G401 (cell line): ENCODE measurements around the gene PTPN14. TPM values are rescaled to one million over a fixed set of nuclear protein-coding genes. Genes with fewer than 3 reads are reported as not detected.

Experiments
- DNase-seq: peaks from one replicate; pipeline ENCODE4 v3.0.0-alpha.2; 2015; ENCODE audit warnings: low spot score
- in situ Hi-C: cut with HindIII; loops from 2 replicates; pipeline ENCODE4 v1.10.0; 2016; ENCODE audit warnings: low sequenced_read_pairs, mixed read lengths
- total RNA-seq: library from RNA; depleted of rRNA; stranded (reverse); fragments of >200 nt; shearing (Covaris generic); gene quantifications from 2 replicates; pipeline ENCODE4 v1.2.3, GENCODE V29; 2014

The PTPN14 gene
- total RNA-seq, 1 experiment from 2014 or later: 9.7 TPM

DNA sequence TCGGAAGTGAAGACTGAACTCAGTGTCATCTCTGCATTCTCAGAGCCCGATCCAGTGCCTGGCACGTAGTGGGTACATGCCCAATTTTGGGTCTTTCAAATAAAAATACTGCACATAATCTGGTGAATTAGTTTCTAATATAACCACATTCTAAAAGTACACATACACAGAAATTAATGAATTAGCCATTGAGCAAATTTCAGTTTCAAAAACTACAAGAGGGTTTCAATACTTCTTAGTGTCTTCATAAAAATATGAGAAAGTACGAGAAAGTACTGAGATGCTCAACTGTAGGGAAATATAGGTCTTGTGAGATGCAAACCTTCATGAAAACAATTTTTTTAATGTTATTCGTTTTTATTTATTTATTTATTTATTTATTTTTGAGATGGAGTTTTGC lies 183.6 kb downstream of the PTPN14 start:
- in situ Hi-C loops: no loop called here
- no peak for DNase-seq

DNA sequence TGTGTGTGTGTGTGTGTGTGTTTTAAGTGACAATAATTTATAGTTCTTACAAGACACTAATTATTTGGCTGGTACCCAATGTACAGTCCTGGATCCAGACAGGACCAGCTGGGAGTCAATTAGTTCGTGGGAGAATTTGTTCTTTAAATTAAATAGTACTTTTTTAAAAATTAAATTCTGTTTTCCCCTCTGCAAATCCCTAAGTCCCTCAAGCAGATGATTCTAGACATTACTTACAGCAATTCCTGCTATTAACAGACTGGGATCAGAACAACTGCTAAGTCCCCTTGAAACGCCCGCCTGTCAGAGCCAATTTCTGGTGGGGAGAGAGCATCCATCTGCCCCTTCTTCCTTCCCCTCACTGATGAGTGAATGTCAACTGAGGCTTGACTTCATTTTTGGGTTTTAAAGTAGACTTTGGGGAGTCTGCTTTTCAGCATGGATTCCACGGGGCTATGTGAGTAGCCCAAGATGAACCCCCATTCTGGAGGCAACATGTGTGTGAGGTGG lies 186.6 kb downstream of the PTPN14 start:
- in situ Hi-C loops: no loop called here
- no peak for DNase-seq

DNA sequence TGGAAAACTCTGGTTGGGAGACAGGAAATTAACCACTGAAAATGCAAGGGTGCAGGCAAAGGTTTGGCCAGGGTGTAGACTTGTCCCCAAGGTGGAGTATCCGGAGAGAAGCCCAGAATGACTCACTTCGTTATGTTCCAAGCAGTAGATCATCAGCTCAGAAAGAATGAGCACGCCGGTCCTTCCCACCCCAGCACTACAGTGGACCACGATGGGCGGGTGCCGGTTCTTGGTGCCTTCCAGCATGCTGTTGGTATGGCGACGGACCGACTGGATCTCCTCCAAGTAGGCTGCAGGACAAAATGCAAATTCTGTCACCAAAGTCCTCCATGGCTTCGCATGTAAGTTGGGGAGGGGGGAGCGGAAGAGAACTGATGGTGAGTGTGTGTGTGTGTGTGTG lies 187.0 kb downstream of the PTPN14 start:
- in situ Hi-C loops: no loop called here
- DNase-seq: peak; percentile 4

DNA sequence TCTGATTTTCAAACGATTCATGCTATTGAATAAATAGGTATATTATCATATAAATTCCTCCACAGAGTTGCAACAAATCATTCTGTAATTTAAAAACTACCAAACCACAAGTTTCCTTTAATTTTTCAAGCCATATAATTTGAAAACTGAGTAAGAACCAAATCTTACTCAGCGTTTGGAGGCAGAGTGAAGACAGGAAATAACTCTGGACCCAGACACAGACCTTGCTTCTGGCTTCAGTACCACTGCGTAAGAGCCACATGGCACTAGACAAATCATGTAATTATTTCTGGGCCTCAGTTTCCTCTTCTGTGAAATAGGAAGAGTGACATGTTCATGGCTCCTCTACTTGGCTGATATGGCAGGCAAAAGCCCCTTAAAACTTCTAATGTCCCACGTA lies 188.0 kb downstream of the PTPN14 start:
- in situ Hi-C loops: no loop called here
- DNase-seq: no peak

DNA sequence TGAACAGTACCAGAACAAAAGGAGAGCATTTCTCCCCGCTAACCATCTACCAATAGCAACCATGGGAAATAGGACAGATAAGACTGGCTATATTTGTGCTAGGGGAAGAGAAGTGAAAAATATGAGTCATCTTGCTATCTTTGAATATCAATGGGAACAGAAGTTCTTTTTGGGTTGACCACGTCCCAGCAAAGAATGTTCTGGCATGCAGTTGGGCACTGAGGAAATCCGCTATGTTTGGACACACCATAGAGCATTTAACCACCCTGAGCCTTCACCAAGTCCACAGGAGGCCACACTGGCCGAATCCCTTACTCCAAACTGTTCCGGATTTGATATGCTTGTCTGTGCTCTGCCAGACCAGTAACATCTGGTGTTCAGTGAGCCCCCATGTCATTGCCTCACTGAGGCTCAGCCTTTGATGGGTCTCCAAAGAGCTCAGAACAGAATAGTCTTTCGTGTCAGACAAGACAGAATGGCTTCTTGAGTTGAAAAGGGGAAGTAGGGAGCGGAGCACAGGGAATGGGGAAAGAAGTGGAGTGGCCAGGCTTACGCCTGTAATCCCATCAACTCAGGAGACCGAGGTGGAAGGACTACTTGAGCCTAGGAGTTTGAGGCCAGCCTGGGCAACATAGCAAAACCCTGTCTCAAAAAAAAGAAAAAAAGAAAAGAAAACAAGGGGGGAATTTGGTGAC lies 189.1 kb downstream of the PTPN14 start:
- in situ Hi-C loops: no loop called here
- no peak for DNase-seq

- in situ Hi-C loops: no loop called here
Observed at GRCh38 chr1:214361636-214362035, 189.8 kb downstream of the PTPN14 start.

DNA sequence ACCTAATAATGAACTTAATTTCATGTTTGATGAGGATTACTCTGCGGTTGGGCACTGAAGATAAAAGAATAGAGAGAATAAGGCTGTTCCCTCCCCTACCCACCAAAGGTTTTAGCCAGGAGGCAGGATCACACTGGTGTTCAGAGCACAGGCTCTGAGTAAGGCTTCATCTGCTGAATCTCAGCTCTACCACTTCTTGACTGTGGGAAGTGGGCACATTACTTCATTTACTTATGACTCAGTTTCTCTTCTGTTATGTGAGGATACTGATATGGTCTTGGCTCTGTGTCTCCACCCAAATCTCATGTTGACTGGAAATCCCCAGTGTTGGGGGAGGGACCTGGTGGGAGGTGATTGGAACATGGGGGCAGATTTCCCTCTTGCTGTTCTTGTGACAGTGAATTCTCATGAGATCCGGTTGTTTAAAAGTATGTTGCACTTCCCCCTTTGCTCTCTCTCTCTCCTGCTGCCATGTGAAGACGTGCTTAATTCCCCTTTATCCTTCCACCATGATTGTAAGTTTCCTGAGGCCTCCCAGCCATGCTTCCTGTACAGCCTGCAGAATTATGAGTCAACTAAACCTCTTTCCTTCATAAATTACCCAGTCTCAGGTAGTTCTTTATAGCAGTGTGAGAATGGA lies 190.8 kb downstream of the PTPN14 start:
- in situ Hi-C loops: no loop called here
- no peak for DNase-seq

More at GRCh38 chr1:214361636-214362035, 189.8 kb downstream of the PTPN14 start:
- no peak for DNase-seq

- DNase-seq: no peak
- in situ Hi-C loops: no loop called here
Observed at GRCh38 chr1:214360116-214360515, 191.3 kb downstream of the PTPN14 start.

DNA sequence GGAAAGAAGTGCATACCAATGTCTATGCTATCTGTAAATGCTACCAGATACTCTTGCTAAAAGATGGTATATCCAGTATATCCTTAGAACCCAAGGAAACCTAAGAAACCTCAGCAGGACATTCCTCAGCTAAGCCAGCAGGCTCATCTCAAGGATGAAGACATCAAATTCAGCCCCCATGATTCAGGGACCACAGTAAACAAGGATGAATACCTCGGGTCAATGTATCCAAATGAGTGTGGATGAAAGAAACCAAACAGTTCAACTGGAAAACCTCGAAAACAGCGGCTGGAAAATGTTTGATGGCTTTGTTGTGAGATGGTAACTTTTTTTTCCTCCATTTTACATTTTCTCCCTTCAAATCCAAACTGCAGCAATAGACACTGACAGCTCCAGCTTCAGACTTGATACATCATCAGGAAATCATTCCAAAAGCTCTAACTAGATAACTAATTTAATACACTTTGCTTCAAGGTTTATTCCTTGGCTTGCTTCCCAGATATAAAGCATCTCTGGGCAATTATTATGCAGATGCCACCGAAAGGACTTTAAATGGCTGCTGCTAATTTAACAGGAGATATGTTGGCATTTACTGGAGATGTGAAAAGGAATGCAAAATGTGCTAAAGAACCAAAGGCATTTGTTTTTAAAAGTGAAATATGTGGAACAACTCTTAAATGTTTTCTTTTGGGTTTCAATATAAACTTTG lies 196.8 kb downstream of the PTPN14 start:
- no peak for DNase-seq
- in situ Hi-C loops: no loop called here

DNA sequence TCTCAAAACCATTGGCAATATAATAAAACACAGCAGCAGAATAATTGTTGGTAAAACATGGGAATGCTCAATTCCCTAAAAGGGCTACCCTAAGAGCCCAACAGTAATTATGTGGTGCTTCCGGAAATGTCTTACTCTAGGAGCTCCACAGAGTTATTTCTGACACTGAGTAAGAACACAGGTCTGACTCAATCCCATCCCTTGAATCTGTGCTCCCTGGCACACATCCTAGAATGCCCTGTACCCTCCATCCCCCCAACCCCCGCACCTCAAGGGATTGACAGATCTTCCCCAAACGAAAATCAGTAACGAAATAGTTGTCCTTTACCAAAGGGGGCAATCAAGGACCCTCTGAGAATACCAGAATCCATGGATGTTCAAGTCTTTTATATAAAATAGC lies 198.6 kb downstream of the PTPN14 start:
- in situ Hi-C loops: no loop called here
- no peak for DNase-seq

DNA sequence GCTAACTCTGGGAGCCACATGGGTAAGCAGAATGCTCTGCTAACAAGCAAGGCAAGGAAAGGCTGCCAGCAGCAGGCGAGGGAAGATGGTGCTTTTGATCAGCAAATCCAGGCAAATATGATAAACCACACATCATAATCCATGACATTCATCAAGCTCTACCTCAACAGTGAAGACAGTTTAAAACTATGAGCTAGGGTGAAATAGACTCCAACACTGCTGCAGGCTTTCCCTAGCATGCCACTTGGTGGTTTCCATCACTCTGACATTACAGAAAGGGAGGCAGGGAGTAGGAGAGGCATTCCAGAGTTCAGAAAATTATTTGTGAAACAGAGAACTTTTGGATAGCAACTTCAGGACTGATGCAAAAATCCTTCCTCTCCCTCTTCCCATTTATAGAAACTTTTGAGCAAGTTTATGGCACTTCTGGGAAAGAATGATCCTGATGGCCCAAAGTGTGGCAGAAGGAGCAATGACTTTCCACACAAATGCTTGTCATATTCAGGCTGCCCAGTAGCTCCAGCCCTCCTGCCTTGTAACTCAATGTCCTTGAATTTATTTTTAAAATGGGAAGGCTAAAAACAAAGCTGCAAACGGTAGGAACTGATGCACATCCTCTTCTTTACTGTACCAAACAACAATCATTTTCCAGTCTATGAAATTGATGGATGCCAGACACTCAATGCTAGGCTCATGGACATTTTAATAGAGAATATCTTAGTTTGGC lies 199.7 kb downstream of the PTPN14 start:
- in situ Hi-C loops: no loop called here
- DNase-seq: no peak

GRCh38 chr1:214349781-214350180 lies 201.6 kb downstream of the PTPN14 start:
- in situ Hi-C loops: loop anchor here (25.0 kb wide), 2 partner anchors 238 to 1188 kb away; no protein-coding TSS in a partner anchor

DNA sequence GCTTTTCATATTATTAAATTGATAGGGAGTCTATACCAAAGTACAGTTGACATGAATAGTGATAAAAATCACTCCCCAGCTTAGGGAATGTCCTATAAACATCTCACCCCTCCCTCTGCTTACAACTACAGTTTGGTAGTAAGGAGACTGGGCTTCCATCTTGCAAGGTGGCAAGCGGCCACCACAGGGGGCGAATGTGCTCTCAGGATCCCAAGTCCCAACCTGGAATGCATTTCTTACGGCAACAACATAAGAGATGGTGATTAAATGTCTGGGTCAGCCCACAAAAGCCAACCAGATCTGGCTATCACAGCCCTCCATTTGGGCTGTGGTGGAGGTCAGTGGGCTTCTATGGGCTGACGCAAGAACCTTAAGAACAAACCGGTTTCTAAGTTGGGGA lies 202.4 kb downstream of the PTPN14 start:
- in situ Hi-C loops: loop anchor here (25.0 kb wide), 2 partner anchors 238 to 1188 kb away; no protein-coding TSS in a partner anchor
- no peak for DNase-seq

More at GRCh38 chr1:214349781-214350180, 201.6 kb downstream of the PTPN14 start:
- DNase-seq: no peak

DNA sequence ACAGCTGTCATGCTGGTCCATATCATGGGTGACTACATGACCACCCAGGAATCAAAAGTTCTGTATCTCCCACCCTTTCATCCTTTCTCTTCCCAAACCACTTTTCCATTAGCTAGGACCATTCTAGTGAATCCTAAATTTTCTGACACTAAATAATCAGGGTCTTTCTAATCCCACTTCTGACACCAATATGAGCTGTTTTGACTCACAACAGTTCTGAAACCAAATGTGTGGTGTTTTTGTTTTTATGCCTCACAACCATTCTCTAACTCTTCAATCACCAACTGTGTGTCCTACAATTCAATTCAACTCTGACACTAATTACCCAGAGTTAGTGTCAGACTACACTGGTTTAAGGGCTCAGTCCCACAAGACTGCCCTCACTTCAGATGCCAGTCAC lies 206.5 kb downstream of the PTPN14 start:
- no peak for DNase-seq
- in situ Hi-C loops: loop anchor here (25.0 kb wide), 2 partner anchors 242 to 1192 kb away; no protein-coding TSS in a partner anchor

DNA sequence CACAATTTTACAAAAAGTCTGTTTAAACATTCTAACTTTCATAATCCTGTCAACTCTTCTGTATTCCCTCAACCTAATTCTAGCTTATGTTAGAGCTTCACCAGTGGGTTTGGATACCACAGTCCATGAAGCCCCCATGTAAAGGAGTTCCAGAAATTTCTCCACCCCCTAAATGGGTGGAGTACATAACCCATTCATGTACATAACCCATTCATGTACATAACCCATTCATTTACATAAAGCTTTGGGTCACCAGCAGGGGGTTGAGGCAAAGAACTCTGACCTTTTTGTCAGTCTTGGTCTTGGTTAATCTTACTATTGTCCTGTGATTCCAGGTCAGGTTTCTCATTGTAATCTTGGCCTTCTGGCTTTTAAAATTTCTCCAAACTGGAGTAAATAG lies 208.9 kb downstream of the PTPN14 start:
- DNase-seq: no peak
- in situ Hi-C loops: loop anchor here (25.0 kb wide), 2 partner anchors 245 to 1195 kb away; no protein-coding TSS in a partner anchor

DNA sequence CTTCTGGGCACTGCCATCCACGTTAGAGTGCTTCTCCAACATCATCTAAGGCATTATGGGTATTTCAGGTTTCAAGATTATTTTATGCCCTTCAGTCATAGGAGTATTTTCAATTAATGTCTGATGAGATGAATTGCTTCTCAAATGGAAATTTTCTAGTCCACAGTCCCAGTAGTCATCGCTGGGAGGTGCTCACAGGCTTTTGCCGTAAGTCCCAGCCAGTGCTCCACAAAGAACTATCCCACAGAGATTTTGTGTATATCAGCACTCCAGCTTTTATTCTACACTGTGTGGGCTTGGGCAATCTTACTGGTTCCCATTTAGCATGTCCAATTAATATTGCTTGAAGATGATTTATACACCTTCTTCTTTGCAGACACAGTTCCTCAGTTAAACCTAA lies 209.5 kb downstream of the PTPN14 start:
- DNase-seq: no peak
- in situ Hi-C loops: loop anchor here (25.0 kb wide), 2 partner anchors 245 to 1195 kb away; no protein-coding TSS in a partner anchor

DNA sequence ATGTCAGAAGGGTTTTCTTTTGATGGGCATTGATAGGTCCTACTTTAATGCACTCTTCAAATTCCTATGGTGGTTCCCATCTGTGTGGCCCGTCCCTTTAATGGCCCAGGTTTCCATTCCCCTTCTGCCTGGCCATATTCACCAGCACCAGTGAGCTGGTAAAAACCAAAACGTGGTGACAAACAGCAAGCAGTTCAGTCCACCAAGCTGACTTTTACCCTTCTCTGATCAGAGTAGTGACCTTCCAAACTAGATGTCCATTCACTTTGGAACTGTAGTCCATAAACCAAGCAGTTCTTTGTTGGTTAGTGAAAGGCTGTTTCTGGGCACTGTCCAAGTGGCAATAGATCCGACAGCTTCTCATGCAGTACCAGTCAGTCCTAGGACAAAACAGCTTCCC lies 209.9 kb downstream of the PTPN14 start:
- DNase-seq: no peak
- in situ Hi-C loops: loop anchor here (25.0 kb wide), 2 partner anchors 246 to 1196 kb away; no protein-coding TSS in a partner anchor

DNA sequence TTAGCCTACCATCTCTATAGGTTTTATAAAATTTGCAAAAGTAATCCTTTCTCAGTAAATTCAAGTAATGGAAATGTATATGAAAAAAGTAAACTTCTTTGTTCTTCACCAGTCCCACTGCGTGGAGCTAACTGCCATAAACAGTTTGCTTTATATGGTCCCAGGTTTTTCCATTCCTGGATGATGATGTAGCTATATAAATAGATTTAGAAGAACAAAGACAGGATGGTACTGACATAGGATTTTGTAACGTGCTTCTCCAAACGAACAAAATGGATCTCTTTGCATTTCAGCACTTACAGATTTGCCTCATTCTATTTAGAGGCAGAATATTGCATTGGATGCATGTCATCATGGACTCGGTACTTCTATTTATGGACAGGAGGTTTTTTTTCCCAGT lies 213.2 kb downstream of the PTPN14 start:
- DNase-seq: no peak
- in situ Hi-C loops: loop anchor here (25.0 kb wide), 2 partner anchors 249 to 1199 kb away; no protein-coding TSS in a partner anchor

DNA sequence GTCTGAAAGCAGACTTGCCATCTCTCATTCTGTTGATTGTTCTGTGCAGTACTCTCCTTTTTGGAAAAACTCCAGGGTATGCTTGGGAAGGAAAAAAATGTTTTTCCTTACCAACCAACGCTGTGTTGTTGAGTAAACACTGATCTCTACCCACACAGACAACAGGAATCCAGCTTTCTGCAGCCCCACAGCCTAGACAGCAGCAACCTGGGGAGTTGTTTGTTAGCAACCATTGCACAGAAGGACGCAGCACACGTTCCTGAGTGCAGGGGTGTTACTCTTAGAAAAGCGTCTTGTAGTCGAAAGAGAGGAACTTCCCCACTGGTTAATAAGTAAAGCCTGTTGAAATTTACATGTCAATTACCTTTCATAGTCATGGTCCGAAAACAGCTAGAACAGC lies 213.9 kb downstream of the PTPN14 start:
- in situ Hi-C loops: loop anchor here (25.0 kb wide), 2 partner anchors 250 to 1200 kb away; no protein-coding TSS in a partner anchor
- no peak for DNase-seq
